Loucy (cell line): Measurements from ENCODE around the gene ASTN2.

Experiments used
- H2AFZ ChIP-seq: fragments of 200-600 bp; sonication (generic); 2 replicates; pipeline ENCODE4 v1.6.0; 2016; ENCODE audit warnings: antibody characterized with exemption, mild to moderate bottlenecking, low read length, moderate library complexity
- H3F3A ChIP-seq: fragments of 200-600 bp; 2 replicates; pipeline ENCODE4 v1.6.0; 2016; ENCODE audit warnings: antibody characterized with exemption, low read depth, mild to moderate bottlenecking
- H3K27me3 ChIP-seq: fragments of 200-600 bp; sonication (generic); 2 replicates; pipeline ENCODE4 v1.6.1; 2014; ENCODE audit warnings: low read length, mild to moderate bottlenecking; ENCODE audit not compliant: insufficient read depth, poor library complexity, severe bottlenecking
- H3K36me3 ChIP-seq: fragments of 200-600 bp; sonication (generic); 2 replicates; pipeline ENCODE4 v1.6.1; 2016; ENCODE audit warnings: low read length; ENCODE audit not compliant: insufficient read depth
- H3K4me1 ChIP-seq: fragments of 200-600 bp; sonication (generic); 2 replicates; pipeline ENCODE4 v1.5.1; 2014; ENCODE audit warnings: low read length, mild to moderate bottlenecking; ENCODE audit not compliant: insufficient read depth, poor library complexity, severe bottlenecking
- H3K4me2 ChIP-seq: fragments of 200-600 bp; sonication (generic); 2 replicates; pipeline ENCODE4 v1.6.0; 2014; ENCODE audit warnings: antibody characterized with exemption, low read length, low read depth, mild to moderate bottlenecking; ENCODE audit not compliant: poor library complexity, severe bottlenecking
- H3K4me3 ChIP-seq: fragments of 200-600 bp; sonication (generic); 2 replicates; pipeline ENCODE4 v1.5.1; 2014; ENCODE audit warnings: low read length, mild to moderate bottlenecking, mixed read lengths; ENCODE audit not compliant: poor library complexity, severe bottlenecking
- H3K79me2 ChIP-seq: fragments of 200-600 bp; sonication (generic); 2 replicates; pipeline ENCODE4 v1.6.1; 2014; ENCODE audit warnings: low read length; ENCODE audit not compliant: insufficient read depth
- H3K9ac ChIP-seq: fragments of 200-600 bp; sonication (generic); 2 replicates; pipeline ENCODE4 v1.6.0; 2014; ENCODE audit warnings: mild to moderate bottlenecking, low read depth, low read length, moderate library complexity; ENCODE audit not compliant: poor library complexity, severe bottlenecking
- H3K9me2 ChIP-seq: fragments of 200-600 bp; sonication (generic); replicated peaks from 2 replicates; pipeline ENCODE4 v1.6.1; 2016; ENCODE audit warnings: low read depth, low read length, mixed read lengths
- H3K9me3 ChIP-seq: fragments of 200-600 bp; sonication (generic); 2 replicates; pipeline ENCODE4 v1.6.1; 2014; ENCODE audit warnings: mild to moderate bottlenecking, antibody characterized with exemption, low read length, low read depth; ENCODE audit not compliant: insufficient read depth
- H4K20me1 ChIP-seq: fragments of 200-600 bp; sonication (generic); 2 replicates; pipeline ENCODE4 v1.6.0; 2014; ENCODE audit warnings: antibody characterized with exemption, low read length, mild to moderate bottlenecking; ENCODE audit not compliant: insufficient read depth, poor library complexity, severe bottlenecking
- EZH2phosphoT487 ChIP-seq: fragments of 200-600 bp; IDR thresholded peaks from 2 replicates; pipeline ENCODE4 v1.6.1; 2018; ENCODE audit warnings: antibody characterized with exemption, mild to moderate bottlenecking, moderate library complexity, borderline replicate concordance
- TF ChIP-seq, protein P1 (sequence below): fragments of 200-600 bp; sonication (generic); conservative IDR thresholded peaks from 2 replicates; pipeline ENCODE4 v1.5.1; 2014; ENCODE audit warnings: mild to moderate bottlenecking, antibody characterized with exemption, low read length

Gene ASTN2

DNA sequence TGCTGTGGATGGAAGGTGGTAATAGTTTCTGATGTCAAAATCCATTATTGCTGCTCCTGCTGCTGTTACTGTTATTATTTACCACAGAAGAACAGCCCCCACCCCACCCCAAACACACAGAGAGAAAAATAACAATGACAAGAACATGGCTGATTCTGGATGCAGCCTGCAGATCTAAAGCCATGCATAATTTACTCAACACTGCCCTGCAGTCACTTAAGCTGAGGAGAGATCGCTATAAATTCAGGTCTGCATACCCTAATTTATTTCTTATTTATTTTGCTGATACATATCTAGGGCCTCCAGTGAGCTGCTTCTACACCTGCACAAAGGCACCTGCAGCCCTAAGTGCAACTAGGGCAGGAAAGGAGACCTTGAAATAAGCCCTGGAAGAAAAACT, 595.7 kb downstream of the ASTN2 start:
- Histone ChIP-seq H3K27me3 (no peaks in the 10 kb centered on the region), H3K4me1 (no peaks in the 10 kb centered on the region), H3K4me3 (no peak overlapping the region), H3K79me2 (no peaks in the 10 kb centered on the region), H3K36me3 (no peaks in the 10 kb centered on the region), H3K9me2 (no peaks in the 10 kb centered on the region), H3F3A (no peaks in the 10 kb centered on the region), H3K4me2 (no peak overlapping the region), H3K9ac (no peak overlapping the region), H3K9me3 (no peaks in the 10 kb centered on the region), H2AFZ (no peak overlapping the region), H4K20me1 (no peaks in the 10 kb centered on the region)
- TF ChIP-seq, protein P1, sequence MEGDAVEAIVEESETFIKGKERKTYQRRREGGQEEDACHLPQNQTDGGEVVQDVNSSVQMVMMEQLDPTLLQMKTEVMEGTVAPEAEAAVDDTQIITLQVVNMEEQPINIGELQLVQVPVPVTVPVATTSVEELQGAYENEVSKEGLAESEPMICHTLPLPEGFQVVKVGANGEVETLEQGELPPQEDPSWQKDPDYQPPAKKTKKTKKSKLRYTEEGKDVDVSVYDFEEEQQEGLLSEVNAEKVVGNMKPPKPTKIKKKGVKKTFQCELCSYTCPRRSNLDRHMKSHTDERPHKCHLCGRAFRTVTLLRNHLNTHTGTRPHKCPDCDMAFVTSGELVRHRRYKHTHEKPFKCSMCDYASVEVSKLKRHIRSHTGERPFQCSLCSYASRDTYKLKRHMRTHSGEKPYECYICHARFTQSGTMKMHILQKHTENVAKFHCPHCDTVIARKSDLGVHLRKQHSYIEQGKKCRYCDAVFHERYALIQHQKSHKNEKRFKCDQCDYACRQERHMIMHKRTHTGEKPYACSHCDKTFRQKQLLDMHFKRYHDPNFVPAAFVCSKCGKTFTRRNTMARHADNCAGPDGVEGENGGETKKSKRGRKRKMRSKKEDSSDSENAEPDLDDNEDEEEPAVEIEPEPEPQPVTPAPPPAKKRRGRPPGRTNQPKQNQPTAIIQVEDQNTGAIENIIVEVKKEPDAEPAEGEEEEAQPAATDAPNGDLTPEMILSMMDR: no peak
- TF ChIP-seq EZH2phosphoT487: no peak

DNA sequence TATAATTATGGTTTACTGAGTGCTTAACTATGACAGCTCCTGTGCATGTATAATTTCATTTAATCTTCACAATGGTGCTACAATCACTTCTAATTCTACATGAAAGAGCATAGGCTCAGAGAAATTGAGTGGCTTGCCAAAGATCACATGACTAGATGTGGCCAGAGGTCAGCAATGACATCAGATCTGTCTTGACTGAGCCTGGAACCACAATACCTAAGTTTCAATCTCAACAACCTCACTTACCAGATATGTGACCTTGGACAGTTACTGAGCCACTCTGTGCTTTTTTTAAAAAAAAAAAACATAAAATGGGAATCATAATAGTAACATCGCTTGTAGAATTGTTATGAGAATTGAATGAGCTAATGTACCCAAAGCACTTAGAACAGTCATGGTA, 597.1 kb downstream of the ASTN2 start:
- Histone ChIP-seq H3K9ac (no peak overlapping the region), H3K9me3 (no peaks in the 10 kb centered on the region), H3K4me2 (no peak overlapping the region), H4K20me1 (no peaks in the 10 kb centered on the region), H3K4me3 (no peak overlapping the region), H3K9me2 (no peaks in the 10 kb centered on the region), H2AFZ (no peak overlapping the region), H3K4me1 (no peaks in the 10 kb centered on the region), H3K27me3 (no peaks in the 10 kb centered on the region), H3K79me2 (no peaks in the 10 kb centered on the region), H3F3A (no peaks in the 10 kb centered on the region), H3K36me3 (no peaks in the 10 kb centered on the region)
- TF ChIP-seq, protein P1: no peak
- no peak for TF ChIP-seq EZH2phosphoT487

DNA sequence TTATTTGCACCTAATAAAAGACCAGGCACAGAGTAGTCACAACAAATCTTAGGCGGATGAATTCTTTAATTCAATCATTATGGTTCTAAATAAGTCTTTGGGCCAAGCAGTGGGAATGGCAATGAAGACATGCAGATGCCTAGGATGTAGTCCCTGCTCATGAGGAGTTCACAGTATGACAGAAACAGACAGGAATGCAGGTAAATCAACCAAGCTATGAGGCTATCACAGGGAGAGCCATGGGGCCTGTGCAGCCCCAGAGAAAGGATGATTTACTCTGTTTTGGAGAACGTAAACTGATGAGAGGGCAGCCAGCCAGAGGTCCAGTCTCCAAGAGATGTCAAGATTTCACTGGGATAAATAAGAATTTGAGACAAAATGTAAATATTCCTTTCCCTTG, 598.4 kb downstream of the ASTN2 start:
- no peak overlapping the region for H3K9ac ChIP-seq
- H3K36me3 ChIP-seq: no peaks in the 10 kb centered on the region
- TF ChIP-seq EZH2phosphoT487: no peak
- TF ChIP-seq, protein P1: no peak

More for the DNA sequence above, 598.4 kb downstream of the ASTN2 start:
- Histone ChIP-seq H2AFZ (no peak overlapping the region), H3F3A (no peaks in the 10 kb centered on the region), H4K20me1 (no peaks in the 10 kb centered on the region), H3K27me3 (no peaks in the 10 kb centered on the region), H3K4me3 (no peak overlapping the region), H3K4me1 (no peaks in the 10 kb centered on the region), H3K9me3 (no peaks in the 10 kb centered on the region), H3K79me2 (no peaks in the 10 kb centered on the region), H3K9me2 (no peaks in the 10 kb centered on the region), H3K4me2 (no peak overlapping the region)
